HepG2 (cell line): ENCODE data around the gene ZFAND4. TPM values are rescaled to one million over a fixed set of nuclear protein-coding genes. Genes with fewer than 3 reads are reported as not detected.

ENCODE experiments used
- ATF2 ChIP-seq: sonication (generic); formaldehyde crosslinking; IDR thresholded peaks from 2 replicates; pipeline ENCODE4 v1.4.0; 2020; ENCODE audit warnings: missing genetic modification reagents
- GLMP ChIP-seq: sonication (generic); formaldehyde crosslinking; IDR thresholded peaks from 2 replicates; pipeline ENCODE4 v1.9.0; 2021; ENCODE audit warnings: missing genetic modification reagents, mild to moderate bottlenecking, borderline replicate concordance
- GZF1 ChIP-seq: sonication (generic); formaldehyde crosslinking; IDR thresholded peaks from 2 replicates; pipeline ENCODE4 v1.5.1; 2020; ENCODE audit warnings: mild to moderate bottlenecking, missing genetic modification reagents
- MIXL1 ChIP-seq: IDR thresholded peaks from 2 replicates; pipeline ENCODE4 v1.6.1; 2016
- NCOA5 ChIP-seq: sonication (generic); formaldehyde crosslinking; IDR thresholded peaks from 2 replicates; pipeline ENCODE4 v1.4.0; 2020; ENCODE audit warnings: missing genetic modification reagents
- POLR2A ChIP-seq, 2 experiments: IDR thresholded peaks; 2 replicates each; pipeline ENCODE4 v1.6.1; 2011; ENCODE audit warnings: low read depth in 2 of 2, low read length in 2 of 2, mild to moderate bottlenecking in 1 of 2, moderate library complexity in 1 of 2; ENCODE audit not compliant: insufficient read depth in 1 of 2
- PPARG ChIP-seq: conservative IDR thresholded peaks from 2 replicates; pipeline ENCODE4 v1.6.1; 2016; ENCODE audit warnings: missing biosample characterization, missing genetic modification reagents
- RARG ChIP-seq: sonication (generic); formaldehyde crosslinking; IDR thresholded peaks from 2 replicates; pipeline ENCODE4 v1.4.0; 2020; ENCODE audit warnings: low read depth, mild to moderate bottlenecking, missing genetic modification reagents
- RFXANK ChIP-seq: IDR thresholded peaks from 2 replicates; pipeline ENCODE4 v1.6.1; 2016
- SNRNP70 ChIP-seq: fragments of 200-400 bp; formaldehyde crosslinking; IDR thresholded peaks from 2 replicates; pipeline ENCODE4 v1.6.1; 2017; ENCODE audit warnings: mild to moderate bottlenecking, low read depth, low read length, moderate library complexity
- ZFP36L2 ChIP-seq: sonication (generic); formaldehyde crosslinking; IDR thresholded peaks from 2 replicates; pipeline ENCODE4 v1.4.0; 2020; ENCODE audit warnings: missing genetic modification reagents
- ZNF138 ChIP-seq: sonication (generic); formaldehyde crosslinking; IDR thresholded peaks from 2 replicates; pipeline ENCODE4 v1.5.0; 2020; ENCODE audit warnings: mild to moderate bottlenecking, low read depth, missing genetic modification reagents
- ZNF510 ChIP-seq: sonication (generic); formaldehyde crosslinking; IDR thresholded peaks from 2 replicates; pipeline ENCODE4 v1.4.0; 2020; ENCODE audit warnings: low read depth, mild to moderate bottlenecking, missing genetic modification reagents
- ZNF543 ChIP-seq: sonication (generic); formaldehyde crosslinking; IDR thresholded peaks from 2 replicates; pipeline ENCODE4 v1.4.0; 2020; ENCODE audit warnings: mild to moderate bottlenecking, missing genetic modification reagents
- ZNF609 ChIP-seq: sonication (generic); formaldehyde crosslinking; IDR thresholded peaks from 2 replicates; pipeline ENCODE4 v1.4.0; 2020; ENCODE audit warnings: mild to moderate bottlenecking, missing genetic modification reagents, borderline replicate concordance
- ZNF788 ChIP-seq: sonication (generic); formaldehyde crosslinking; IDR thresholded peaks from 2 replicates; pipeline ENCODE4 v1.5.0; 2020; ENCODE audit warnings: mild to moderate bottlenecking, missing genetic modification reagents, borderline replicate concordance
- polyA plus RNA-seq, 8 experiments: library from polyadenylated mRNA; depleted of rRNA in 3 of 8; stranded (reverse) in 7 of 8; unstranded in 1 of 8; fragments of >200 nt; fragmentation: Illumina TruSeq in 4 of 8; extraction: Trizol in 4 of 8; gene quantifications; 2 replicates each; pipeline versions ENCODE4 v1.2.1 to v1.2.3, GENCODE V29; 2011 to 2016; ENCODE audit warnings: low read depth in 4 of 8, missing spikeins in 1 of 8, mixed read lengths in 1 of 8; ENCODE audit not compliant: insufficient read depth in 1 of 8
- total RNA-seq, 5 experiments: library from RNA; depleted of rRNA; stranded (reverse); fragments of >200 nt; fragmentation: Illumina TruSeq; extraction: Trizol; gene quantifications; 2 replicates each; pipeline ENCODE4 v1.2.3, GENCODE V29; 2016; ENCODE audit warnings: low read depth in 1 of 5
- TF ChIP-seq, protein P1 (sequence below): sonication (generic); formaldehyde crosslinking; IDR thresholded peaks from 2 replicates; pipeline ENCODE4 v1.9.0; 2022; ENCODE audit warnings: low read depth, missing genetic modification reagents
- TF ChIP-seq, protein P2 (sequence below): sonication (generic); formaldehyde crosslinking; IDR thresholded peaks from 2 replicates; pipeline ENCODE4 v1.5.1; 2020; ENCODE audit warnings: missing genetic modification reagents, mild to moderate bottlenecking, borderline replicate concordance

The ZFAND4 gene
- total and polyA plus RNA-seq, 2 of the 13 experiments (the other 11 are each of a cell fraction or from before 2014, with no cell fraction given), result 2.9 to 9.2 TPM

DNA sequence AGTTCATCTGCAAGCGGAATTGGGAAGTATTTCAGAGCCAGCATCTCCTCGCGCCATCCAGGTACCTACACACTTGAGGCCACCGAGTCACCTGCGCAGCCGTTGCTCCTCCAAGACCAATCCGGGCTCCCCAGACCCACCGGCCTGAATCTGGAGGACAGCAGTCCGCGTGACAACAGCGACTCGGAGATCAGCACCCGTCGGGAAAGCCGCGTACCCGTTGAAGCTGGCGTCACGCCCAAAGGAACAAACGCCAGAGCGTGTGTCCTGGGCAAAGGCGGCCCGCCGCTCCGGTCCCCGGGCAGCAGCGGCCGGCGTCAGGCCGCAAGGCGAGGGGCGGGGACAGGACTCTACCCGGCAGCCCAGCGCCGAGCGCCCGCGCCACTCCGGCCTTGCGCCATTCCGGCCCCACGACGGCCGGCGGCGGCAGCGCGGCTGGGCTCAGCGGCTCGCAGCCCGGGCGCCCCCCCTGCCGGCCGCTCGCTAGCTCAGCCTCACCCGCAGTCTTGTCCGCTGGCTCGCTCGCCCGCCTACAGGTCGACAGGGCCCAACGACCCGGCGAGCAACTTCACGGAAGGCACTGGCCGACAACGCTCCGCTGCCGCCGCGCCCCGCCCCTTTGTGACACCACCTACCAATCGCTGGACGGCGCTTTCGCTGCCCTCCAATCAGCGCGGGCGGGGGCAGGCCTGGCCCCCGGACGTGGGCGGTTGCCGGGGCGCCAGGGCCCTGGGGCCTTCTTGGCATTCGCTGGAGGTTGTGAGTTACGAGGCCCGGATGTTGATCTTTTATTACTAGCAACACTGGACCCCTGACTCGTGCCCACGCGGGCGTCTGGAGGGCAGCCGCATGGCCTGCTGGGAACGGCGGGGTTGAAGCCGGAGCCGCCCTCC lies at the start of gene ZFAND4 (continued):
- TF ChIP-seq PPARG (CRISPR knock-in tag) (no peak; the same call in 1 of the 2 replicates), RARG (CRISPR knock-in tag) (no peak), ZNF138 (CRISPR knock-in tag) (no peak; the same call in none of the 2 replicates), NCOA5 (CRISPR knock-in tag) (no peak), GZF1 (CRISPR knock-in tag) (no peak), SNRNP70 (no peak), GLMP (CRISPR knock-in tag) (no peak), ATF2 (peak; percentile 16; the same call in 1 of the 2 replicates), POLR2A (IDR thresholded peaks at IDR 0.05; ENCODE audit: insufficient read depth in 1 of 2, low read depth in 2 of 2, low read length in 2 of 2) (peak; percentile 53 to 55), ZFP36L2 (CRISPR knock-in tag) (no peak; the same call in 1 of the 2 replicates), ZNF543 (CRISPR knock-in tag) (no peak), RFXANK (CRISPR knock-in tag) (peak; percentile 99), ZNF788 (peak; percentile 70; the same call in 1 of the 2 replicates), ZNF609 (CRISPR knock-in tag) (no peak), ZNF510 (CRISPR knock-in tag) (0 out of 2 replicates have a peak, but pooled peaks have one; percentile 5), MIXL1 (CRISPR knock-in tag) (0 out of 2 replicates have a peak, but pooled peaks have one; percentile 45)
- TF ChIP-seq, protein P1, sequence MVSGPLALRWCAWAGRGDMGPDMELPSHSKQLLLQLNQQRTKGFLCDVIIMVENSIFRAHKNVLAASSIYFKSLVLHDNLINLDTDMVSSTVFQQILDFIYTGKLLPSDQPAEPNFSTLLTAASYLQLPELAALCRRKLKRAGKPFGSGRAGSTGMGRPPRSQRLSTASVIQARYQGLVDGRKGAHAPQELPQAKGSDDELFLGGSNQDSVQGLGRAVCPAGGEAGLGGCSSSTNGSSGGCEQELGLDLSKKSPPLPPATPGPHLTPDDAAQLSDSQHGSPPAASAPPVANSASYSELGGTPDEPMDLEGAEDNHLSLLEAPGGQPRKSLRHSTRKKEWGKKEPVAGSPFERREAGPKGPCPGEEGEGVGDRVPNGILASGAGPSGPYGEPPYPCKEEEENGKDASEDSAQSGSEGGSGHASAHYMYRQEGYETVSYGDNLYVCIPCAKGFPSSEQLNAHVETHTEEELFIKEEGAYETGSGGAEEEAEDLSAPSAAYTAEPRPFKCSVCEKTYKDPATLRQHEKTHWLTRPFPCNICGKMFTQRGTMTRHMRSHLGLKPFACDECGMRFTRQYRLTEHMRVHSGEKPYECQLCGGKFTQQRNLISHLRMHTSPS (CRISPR knock-in tag), result peak; percentile 58; the same call in 1 of the 2 replicates
- TF ChIP-seq, protein P2, sequence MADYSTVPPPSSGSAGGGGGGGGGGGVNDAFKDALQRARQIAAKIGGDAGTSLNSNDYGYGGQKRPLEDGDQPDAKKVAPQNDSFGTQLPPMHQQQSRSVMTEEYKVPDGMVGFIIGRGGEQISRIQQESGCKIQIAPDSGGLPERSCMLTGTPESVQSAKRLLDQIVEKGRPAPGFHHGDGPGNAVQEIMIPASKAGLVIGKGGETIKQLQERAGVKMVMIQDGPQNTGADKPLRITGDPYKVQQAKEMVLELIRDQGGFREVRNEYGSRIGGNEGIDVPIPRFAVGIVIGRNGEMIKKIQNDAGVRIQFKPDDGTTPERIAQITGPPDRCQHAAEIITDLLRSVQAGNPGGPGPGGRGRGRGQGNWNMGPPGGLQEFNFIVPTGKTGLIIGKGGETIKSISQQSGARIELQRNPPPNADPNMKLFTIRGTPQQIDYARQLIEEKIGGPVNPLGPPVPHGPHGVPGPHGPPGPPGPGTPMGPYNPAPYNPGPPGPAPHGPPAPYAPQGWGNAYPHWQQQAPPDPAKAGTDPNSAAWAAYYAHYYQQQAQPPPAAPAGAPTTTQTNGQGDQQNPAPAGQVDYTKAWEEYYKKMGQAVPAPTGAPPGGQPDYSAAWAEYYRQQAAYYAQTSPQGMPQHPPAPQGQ (CRISPR knock-in tag), result no peak; the same call in 1 of the 2 replicates
